ENCODE results near the gene ABCD3. TPM values are rescaled to one million over a fixed set of nuclear protein-coding genes. Genes with fewer than 3 reads are reported as not detected.
"Not testable (repeated sequence)": the region's sequence is repeated elsewhere in the genome, so short reads cannot be mapped to it uniquely, and the experiment has no call there.

Gene ABCD3
- total RNA-seq, 1 donor from 2014 or later = 60.8 TPM

DNA sequence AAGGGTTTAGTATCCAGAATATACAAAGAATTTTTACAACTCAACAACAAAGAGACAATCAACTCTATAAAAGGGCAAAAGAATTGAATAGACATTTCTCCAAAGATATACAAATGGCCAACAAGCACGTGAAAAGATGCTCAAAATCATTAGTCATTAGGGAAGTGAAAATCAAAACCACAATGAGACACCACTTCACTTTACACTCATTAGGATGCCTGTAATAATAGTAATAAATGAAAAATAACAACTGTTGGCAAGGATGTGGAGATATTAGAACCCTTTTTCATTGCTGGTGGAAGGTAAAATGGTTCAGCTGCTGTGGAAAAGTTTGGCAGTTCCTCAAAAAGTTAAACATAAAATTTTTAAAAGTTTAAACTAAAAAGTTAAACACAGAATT is 7.0 kb upstream of the ABCD3 start:
- no peak for ATAC-seq
- no peak for DNase-seq (ENCODE audit: low spot score)

DNA sequence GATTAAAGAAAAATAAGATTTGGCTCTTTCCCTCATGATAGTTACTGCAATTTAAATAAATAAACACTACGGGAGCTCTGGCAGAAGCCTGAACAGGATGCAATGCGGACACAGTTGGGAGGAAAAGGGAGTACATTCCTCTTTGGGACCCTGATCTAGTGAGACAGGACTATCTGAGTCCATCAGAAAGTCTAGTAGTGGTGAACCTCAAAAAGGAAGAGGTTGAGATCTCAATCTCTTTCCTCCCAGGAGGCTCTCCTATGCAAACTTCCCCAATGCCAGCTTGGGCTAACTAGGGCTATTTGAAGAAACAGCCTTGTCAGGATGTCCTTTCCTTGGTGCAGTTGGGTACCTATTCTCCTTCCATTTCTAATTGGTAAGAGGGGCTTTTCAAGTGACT is 4.9 kb upstream of the ABCD3 start:
- ATAC-seq = no peak
- no peak for DNase-seq (ENCODE audit: low spot score)

DNA sequence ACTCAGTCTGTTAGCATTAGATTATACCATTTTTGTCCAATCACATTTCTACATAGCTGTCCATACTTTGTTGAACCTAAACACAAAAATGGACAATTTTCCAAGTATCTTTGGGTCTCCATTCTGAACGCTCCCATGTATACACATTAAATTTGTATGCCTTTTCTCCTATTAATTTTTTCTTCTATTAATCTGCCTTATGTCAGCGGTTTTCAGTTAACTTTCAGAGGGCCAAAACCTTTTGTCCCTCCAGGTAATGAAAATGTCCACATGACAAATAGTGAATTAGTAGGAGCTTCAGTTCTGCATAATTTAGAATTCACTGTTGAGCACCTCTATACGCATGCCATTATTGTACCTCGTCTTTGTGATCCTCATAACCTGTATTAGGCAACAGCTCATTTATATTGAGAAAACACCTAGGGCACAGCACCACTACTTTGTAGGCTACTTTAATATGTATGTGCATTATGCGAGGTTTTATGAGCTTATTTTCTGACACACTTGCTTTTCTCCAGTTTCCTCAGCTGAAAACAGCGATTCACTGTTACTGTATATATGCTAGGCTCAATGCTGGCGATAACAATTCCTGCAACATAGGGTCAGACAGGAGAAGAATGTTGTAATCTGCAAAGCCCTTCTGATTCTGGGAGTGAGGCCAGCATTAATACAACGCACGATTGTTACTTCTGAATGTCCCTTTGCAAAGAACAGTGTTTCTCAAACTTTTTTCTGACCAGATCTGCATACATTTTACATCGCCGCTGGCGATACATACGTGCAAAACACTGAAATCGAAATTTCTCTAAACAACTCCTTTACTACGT is 1.1 kb upstream of the ABCD3 start:
- ATAC-seq (peak; percentile 41), DNase-seq (ENCODE audit: low spot score) (peak; percentile 60)

DNA sequence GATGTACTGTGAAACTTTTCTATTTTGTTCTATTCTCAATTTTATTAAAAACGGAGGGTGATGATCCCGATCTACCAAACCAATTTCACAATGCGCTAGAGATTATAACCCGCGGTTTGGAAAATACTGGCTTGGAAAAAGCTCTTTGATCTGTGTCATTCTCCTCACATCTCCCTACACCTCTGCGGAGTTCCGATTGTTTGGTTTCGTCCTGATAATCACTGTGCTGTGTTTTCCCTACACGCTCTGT is 536 bp upstream of the ABCD3 start:
- DNase-seq (ENCODE audit: low spot score) (no peak), ATAC-seq (no peak)

DNA sequence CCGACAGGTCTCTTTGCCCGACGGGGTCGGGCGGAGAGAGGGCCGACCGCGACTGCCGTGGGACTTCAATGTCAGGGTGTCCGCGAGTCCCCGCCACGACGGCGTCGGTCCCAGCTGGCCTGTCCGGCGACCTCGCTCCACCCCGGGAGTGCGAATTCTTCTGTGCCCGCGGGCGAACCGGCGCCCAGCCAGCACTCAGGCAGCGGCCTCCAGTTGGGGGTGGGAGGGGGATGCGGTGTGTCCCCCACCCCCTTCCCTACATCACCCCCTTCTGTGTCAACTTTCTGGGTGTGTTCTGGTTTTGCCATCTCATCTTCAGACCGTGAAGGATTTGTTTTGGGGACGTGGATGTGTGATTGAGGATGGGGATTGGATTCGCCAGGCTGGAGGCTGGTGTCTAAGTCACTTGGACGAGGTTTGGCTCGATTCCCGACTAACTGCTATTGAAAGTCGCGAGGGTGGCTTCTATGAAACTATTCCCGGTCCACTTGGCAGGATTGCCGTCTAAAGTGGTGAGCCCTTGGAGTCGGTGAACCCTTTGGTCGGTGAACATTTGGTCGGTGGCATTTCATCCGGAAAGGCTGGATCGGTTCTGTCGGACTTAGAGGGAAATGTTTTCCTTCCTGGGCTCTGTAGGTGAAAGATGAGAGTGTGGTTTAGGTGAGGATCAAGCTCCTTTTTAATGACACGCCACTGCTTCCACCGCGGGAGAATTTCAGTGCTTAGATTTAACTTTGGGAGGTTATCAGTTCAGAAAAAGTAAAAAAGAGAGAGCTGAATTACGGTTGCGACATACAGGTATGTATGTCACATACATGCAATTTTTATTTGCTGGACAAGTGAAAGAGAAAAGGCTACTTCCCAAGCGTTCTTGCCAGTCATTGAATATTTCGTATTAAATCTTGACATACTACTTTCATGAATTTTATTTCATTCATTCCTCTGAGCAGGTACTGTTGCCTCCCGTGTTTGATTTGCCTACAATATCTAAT is 771 bp downstream of the ABCD3 start:
- peak; percentile 49 for ATAC-seq
- peak; percentile 89 for DNase-seq (ENCODE audit: low spot score)

DNA sequence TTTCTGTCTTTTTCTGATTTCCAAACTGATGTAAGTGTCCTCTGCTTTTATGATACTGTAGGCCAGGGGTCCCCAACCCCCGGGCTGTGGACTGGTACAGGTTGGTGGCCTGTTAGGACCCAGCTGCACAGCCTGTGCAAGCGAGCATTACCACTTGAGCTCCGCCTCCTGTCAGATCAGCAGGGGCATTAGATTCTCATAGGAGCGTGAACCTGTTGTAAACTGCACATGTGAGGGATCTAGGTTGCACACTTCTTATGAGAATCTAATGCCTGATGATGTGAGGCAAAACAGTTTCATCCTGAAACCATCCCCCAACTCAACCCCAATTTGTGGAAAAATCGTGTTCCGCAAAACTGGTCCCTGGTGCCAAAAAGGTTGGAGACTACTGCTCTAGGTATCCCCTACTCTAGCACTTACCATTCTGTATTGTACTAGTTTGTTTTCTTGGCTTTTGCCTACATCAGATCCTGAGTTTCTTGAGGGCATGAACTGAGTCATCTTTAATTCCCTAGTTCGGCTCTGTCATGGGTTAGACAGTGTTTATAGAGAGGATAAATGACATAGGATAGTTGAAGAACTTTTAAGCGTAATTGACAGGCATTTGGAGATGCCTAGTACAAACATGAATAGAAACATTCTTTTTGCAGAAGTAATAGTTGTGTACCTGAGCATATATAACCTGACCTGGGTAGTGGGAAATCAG is 4.1 kb downstream of the ABCD3 start:
- no peak for ATAC-seq
- no peak for DNase-seq (ENCODE audit: low spot score)

DNA sequence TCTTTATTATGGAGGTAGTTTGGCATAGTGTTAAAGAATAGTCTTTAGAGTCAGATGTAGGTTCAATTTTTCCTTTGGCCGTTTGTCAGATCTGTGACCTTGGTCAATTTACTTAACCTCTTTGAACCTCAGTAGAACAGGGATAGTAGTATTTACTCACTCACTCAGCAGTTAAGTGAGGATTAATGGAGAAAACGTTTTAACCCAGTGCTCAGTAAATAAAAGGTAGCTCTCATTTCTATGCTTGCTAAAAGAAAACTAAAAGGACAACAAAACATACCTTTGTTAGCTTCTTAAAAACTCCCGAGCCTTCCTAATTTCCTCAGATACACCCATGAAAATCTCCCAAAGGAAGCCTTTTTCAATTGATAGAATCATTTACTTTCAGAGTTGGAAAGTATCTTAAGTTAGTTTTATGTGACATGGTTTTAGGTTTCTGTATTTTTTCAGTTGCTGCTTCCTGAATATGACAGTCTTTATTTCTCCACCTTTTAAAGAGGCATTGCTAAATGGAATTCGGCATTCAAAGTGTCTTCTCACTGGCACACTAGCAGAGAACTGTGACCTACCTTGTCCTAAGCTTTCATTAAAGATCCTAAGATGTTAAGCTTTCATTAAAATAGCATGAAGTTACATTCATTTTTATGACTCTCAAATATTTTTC is 7.8 kb downstream of the ABCD3 start:
- peak; percentile 81 for ATAC-seq
- no peak for DNase-seq (ENCODE audit: low spot score)

DNA sequence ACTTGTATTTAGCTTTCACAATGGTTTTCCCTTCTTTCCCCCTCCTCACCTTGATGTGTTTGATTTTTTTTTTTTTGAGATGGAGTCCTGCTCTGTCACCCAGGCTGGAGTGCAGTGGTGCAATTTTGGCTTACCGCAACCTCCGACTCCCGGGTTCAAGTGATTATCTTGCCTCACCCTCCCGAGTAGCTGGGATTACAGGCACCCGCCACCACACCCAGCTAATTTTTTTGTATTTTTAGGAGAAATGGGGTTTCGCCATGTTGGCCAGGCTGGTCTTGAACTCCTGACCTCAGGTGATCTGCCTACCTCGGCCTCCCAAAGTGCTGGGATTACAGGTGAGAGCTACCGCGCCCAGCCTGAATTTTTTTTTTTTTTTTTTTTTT is 8.3 kb downstream of the ABCD3 start:
- ATAC-seq; DNase-seq (ENCODE audit: low spot score): not testable (repeated sequence)

DNA sequence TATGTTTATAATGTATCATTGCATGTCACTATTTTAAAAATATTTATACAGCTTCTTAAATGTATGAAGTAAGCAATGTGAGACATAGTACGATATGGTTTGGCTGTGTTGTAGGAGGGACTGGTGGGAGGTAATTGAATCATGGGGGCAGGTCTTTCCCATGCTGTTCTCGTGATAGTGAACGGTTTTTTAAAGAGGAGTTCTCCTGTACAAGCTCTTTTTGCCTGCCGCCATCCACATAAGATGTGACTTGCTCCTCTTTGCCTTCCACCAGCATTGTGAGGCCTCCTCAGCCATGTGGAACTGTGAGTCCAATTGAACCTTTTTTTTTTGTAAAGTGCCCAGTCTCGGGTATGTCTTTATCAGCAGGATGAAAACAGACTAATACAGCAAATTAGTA is 10.3 kb downstream of the ABCD3 start:
- ATAC-seq (no peak), DNase-seq (ENCODE audit: low spot score) (no peak)

DNA sequence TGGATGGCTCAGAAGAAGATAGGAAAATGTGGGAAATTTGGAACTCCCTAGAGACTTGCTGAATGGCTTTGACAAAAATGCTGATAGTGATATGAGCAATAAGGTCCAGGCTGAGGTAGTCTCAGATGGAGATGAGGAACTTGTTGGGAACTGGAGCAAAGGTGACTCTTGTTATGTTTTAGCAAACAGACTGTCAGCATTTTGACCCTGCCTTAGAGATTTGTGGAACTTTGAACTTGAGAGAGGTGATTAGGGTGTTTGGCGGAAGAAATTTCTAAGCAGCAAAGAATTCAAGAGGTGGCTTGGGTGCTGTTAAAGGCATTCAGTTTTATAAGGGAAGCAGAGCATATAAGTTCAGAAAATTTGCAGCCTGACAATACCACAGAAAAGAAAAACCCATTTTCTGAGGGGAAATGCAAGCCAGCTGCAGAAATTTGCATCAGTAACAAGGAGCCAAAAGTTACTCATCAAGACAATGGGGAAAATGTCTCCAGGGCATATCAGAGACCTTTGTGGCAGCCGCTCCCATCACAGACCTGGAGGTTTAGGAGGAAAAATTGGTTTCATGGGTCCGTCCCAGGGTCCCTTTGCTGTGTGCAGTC is 10.8 kb downstream of the ABCD3 start:
- DNase-seq (ENCODE audit: low spot score); ATAC-seq: not testable (repeated sequence)

DNA sequence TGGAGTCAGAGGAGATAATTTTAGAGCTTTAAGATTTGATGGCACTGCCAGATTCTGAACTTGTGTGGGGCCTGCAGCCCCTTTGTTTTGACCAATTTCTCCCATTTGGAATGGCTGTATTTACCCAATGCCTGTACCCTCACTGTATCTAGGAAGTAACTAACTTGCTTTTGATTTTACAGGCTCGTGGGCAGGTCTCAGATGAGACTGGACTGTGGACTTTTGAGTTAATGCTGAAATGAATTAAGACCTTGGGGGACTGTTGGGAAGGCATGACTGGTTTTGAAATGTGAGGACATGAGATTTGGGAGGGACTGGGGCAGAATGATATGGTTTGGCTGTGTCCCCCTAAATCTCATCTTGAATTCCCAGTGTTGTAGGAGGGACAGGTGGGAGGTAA is 11.9 kb downstream of the ABCD3 start:
- peak; percentile 53 for ATAC-seq

DNA sequence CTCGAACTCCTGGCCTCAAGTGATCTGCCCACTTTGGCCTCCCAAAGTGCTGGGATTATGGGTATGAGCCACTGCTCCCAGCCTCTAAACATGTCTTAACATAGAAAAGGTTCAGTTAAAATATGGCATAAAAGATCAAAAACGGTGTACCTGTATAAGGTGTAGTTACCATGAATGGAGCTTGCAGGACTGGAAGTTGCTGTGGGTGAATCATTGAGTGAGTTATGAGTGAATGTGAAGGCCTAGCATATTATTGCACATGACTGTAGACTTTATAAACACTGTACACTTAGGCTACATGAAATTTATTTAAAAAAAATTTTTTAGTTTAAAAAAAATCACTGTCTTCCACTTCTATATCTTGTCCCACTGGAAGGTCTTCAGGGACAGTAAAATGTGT is 15.7 kb downstream of the ABCD3 start:
- ATAC-seq (no peak), DNase-seq (ENCODE audit: low spot score) (no peak)

More for the DNA sequence above, 11.9 kb downstream of the ABCD3 start:
- DNase-seq (ENCODE audit: low spot score) = not testable (repeated sequence)

DNA sequence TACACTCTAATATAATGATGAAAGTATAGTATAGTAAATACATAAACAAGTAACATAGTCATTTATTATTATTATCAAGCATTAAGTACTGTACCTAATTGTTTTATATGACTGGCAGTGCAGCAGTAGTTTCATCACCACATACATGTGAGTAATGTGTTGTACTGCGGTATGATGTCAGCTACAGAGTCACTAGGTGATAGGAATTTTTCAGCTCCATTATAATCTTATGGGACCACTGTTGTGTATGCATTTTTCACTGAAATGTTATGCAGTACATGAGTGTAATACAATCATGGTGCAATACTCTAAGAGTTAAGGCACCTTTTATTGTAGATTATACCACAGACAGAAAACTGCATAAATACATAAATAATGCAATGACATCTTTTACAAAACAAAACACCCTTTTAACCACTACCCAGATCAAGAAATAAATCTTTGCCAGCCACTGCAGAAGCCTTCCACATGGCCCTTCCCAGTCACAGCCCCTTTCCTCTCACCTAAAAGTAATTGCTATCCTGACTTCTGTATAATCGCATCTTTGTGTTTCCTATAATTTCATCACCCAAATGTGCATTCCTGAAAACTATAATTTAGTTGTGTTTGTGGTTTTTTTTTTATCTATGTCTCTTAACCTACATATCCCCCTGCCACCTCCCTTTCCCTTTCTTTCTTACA is 16.3 kb downstream of the ABCD3 start:
- DNase-seq (ENCODE audit: low spot score) = no peak
- ATAC-seq = no peak

DNA sequence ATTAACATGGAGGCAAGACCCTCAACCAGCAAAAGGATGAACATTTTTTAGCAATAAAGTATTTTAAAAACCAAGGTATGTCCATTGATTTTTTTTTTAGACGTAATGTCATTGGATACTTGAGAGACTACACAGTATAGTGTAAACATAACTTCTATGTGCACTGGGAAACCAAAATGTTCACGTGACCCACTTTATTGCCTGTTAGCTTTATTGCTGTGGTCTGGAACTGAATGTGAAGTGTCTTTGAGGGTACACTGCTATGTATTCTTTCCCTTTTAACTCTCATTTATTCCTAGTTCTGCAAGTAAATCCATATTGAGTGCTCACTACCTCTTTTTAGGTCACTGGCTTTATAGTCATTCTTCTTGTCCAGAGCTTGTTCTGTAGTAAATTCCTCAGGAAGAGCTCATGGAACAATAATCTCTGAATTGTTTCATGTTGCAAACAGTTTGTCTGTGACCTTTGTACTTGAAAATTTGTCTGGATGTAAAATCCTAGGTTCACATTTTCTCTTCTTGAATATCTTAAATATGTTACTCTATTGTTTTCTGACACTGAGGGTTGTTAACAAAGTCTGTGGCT is 20.6 kb downstream of the ABCD3 start:
- DNase-seq (ENCODE audit: low spot score) (no peak), ATAC-seq (peak; percentile 53)

DNA sequence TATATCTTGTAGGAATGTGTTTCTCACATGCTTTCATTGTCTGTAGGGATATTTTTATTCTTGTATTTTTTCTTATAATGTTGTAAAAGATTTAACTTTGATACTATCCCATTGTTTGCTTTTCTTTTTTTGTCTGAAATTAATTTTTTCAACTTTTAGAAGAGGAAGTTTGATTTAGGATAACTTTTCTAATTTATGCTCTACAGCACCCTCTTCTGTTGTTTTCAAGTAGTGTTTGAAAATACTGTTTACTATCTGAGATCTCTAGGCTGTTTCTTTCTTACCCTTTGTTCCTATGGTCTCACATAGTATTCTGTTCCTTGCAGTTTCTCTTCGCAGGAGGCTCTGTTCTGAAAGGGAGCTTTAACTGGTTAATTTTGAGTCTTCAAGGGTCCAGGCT is 21.9 kb downstream of the ABCD3 start:
- ATAC-seq = peak; percentile 29
- no peak for DNase-seq (ENCODE audit: low spot score)

DNA sequence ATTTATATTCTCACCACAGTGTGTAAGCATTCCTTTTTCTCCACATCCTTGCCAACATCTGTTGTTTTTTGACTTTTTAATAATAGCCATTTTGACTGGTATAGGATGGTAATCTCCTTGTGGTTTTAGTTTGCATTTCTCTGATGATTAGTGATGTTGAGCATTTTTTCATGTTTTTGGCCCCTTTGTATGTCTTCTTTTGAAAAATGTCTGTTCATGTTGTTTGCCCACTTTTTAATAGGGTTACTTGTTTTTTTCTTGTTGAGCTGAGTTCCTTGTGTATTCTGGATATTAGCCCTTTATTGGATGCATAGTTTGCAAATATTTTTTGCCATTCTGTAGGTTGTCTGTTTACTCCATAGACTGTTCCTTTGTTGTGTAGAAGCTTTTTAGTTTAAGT is 24.9 kb downstream of the ABCD3 start:
- ATAC-seq; DNase-seq (ENCODE audit: low spot score): not testable (repeated sequence)

DNA sequence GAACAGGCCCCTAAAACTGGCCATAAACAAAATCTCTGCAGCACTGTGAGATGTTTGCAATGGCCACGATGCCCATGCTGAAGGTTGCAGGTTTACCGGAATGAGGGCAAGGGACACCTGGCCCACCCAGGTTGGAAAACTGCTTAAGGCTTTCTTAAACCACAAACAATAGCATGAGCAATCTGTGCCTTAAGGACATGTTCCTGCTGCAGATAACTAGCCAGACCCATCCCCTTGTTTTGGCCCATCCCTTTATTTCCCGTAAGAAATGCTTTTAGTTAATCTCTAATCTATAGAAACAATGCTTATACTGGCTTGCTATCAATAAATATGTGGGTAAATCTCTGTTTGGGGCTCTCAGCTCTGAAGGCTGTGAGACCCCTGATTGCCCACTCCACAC is 26.6 kb downstream of the ABCD3 start:
- DNase-seq (ENCODE audit: low spot score); ATAC-seq: not testable (repeated sequence)

DNA sequence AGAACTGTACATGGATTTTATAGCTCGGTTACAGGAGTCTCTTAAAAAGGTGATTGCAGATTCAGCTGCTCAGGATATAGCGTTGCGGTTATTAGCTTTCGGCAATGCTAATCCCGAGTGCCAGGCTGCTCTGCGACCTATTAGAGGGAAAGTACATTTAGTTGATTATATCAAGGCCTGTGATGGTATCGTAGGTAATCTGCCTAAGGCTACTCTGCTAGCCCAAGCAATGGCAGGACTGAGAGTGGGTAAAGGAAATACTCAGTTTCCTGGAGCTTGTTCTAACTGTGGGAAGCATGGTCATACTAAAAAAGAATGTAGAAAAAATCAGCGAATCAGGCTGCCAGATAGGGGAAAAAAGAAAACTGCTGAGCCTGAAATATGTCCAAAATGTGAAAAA is 27.5 kb downstream of the ABCD3 start:
- ATAC-seq; DNase-seq (ENCODE audit: low spot score): not testable (repeated sequence)

DNA sequence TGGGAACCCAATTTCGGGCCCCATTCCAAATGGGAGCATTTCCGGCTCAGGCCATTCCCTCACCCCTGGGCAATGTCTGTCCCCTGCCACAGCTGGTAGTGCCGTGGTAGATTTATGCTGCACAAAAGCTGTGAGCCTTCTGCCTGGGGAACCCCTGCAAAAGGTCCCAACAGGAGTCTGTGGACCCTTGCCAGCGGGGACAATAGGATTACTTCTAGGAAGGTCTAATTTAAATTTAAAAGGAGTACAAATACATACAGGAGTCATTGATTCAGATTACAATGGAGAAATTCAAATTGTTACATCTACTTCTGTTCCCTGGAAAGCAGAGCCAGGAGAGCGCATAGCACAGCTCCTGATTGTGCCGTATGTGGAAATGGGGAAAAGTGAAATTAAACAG is 28.0 kb downstream of the ABCD3 start:
- DNase-seq (ENCODE audit: low spot score); ATAC-seq: not testable (repeated sequence)
